ENCODE measurements around the gene LAMC2.

Gene LAMC2

DNA sequence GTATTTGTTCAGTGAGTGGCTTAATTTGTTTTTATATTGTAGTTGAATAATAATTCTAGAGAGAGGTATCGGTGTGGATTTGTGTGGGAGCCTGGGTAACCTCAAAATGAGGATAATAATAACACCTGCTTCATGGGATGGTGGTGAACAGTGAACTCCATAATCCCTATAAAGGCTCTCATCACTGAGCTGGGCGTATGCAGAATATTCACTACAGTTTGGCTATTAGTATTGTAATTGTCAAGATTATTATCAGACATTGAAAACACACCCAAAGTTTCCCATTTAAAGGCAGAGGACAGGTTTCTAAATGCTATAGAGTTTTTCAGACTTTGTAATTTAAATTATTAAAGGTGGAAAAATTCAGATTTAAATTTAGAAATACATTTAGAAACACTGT lies 7.0 kb upstream of the LAMC2 start:
- Histone ChIP-seq H3F3A (ENCODE audit: insufficient read depth, low read length) (no peaks in the 10 kb centered on the region), H3K27me3 (replicated peaks; ENCODE audit: insufficient read depth, low read length) (no peaks in the 10 kb centered on the region), H3K9me2 (replicated peaks; ENCODE audit: insufficient read depth, low read length) (no peaks in the 10 kb centered on the region), H3K9me3 (replicated peaks; ENCODE audit: insufficient read depth, low read length) (no peaks in the 10 kb centered on the region), H3K9ac (ENCODE audit: low read length) (no peak overlapping the region), H2AFZ (ENCODE audit: low read length) (no peak overlapping the region), H3K36me3 (replicated peaks; ENCODE audit: insufficient read depth, low read length) (no peaks in the 10 kb centered on the region), H3K79me2 (ENCODE audit: low read length) (no peaks in the 10 kb centered on the region), H3K4me2 (ENCODE audit: low read depth, low read length) (no peak overlapping the region), H3K4me1 (ENCODE audit: low read length) (no peaks in the 10 kb centered on the region), H3K27ac (ENCODE audit: low read length) (no peak overlapping the region), H3K4me3 (ENCODE audit: low read length) (no peak overlapping the region), H4K20me1 (ENCODE audit: insufficient read depth, low read length) (no peaks in the 10 kb centered on the region)
- DNase-seq: no peak
- TF ChIP-seq, protein P1, sequence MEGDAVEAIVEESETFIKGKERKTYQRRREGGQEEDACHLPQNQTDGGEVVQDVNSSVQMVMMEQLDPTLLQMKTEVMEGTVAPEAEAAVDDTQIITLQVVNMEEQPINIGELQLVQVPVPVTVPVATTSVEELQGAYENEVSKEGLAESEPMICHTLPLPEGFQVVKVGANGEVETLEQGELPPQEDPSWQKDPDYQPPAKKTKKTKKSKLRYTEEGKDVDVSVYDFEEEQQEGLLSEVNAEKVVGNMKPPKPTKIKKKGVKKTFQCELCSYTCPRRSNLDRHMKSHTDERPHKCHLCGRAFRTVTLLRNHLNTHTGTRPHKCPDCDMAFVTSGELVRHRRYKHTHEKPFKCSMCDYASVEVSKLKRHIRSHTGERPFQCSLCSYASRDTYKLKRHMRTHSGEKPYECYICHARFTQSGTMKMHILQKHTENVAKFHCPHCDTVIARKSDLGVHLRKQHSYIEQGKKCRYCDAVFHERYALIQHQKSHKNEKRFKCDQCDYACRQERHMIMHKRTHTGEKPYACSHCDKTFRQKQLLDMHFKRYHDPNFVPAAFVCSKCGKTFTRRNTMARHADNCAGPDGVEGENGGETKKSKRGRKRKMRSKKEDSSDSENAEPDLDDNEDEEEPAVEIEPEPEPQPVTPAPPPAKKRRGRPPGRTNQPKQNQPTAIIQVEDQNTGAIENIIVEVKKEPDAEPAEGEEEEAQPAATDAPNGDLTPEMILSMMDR (IDR thresholded peaks at IDR 0.05; ENCODE audit: low read length): no peak
- TF ChIP-seq EZH2phosphoT487 (IDR thresholded peaks at IDR 0.05; ENCODE audit: low read length): no peak
- no peak for TF ChIP-seq EZH2 (optimal IDR thresholded peaks at IDR 0.05; ENCODE audit: low read depth, low read length)

DNA sequence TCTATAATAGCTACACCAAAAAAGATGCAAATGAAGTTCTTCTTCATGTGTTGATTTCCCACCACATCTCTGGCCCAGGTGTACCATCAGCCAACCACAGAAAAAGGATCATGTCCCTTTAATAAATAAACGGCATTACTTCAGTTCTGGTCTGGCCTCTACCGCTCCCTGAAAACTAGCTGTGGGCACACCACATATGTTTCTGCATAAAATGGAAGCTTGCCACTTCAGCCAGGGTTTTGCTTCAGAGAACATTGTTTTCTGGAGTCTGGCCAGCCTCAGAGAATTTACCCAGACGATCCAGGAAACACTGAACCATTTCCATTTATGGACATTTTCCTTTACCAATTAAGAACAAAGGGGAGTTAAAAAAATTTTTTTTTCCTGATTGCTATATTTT lies 5.8 kb upstream of the LAMC2 start:
- Histone ChIP-seq H3K79me2 (ENCODE audit: low read length) (no peaks in the 10 kb centered on the region), H3K9ac (ENCODE audit: low read length) (no peak overlapping the region), H3K9me3 (replicated peaks; ENCODE audit: insufficient read depth, low read length) (no peaks in the 10 kb centered on the region), H3K36me3 (replicated peaks; ENCODE audit: insufficient read depth, low read length) (no peaks in the 10 kb centered on the region), H3K4me1 (ENCODE audit: low read length) (no peaks in the 10 kb centered on the region), H3K27me3 (replicated peaks; ENCODE audit: insufficient read depth, low read length) (no peaks in the 10 kb centered on the region), H3K27ac (ENCODE audit: low read length) (no peak overlapping the region), H3K4me2 (ENCODE audit: low read depth, low read length) (no peak overlapping the region), H4K20me1 (ENCODE audit: insufficient read depth, low read length) (no peaks in the 10 kb centered on the region), H3F3A (ENCODE audit: insufficient read depth, low read length) (no peaks in the 10 kb centered on the region), H3K9me2 (replicated peaks; ENCODE audit: insufficient read depth, low read length) (no peaks in the 10 kb centered on the region), H2AFZ (ENCODE audit: low read length) (no peak overlapping the region), H3K4me3 (ENCODE audit: low read length) (no peak overlapping the region)
- no peak for DNase-seq
- no peak for TF ChIP-seq EZH2 (optimal IDR thresholded peaks at IDR 0.05; ENCODE audit: low read depth, low read length)
- TF ChIP-seq, protein P1 (IDR thresholded peaks at IDR 0.05; ENCODE audit: low read length): no peak
- TF ChIP-seq EZH2phosphoT487 (IDR thresholded peaks at IDR 0.05; ENCODE audit: low read length): no peak

DNA sequence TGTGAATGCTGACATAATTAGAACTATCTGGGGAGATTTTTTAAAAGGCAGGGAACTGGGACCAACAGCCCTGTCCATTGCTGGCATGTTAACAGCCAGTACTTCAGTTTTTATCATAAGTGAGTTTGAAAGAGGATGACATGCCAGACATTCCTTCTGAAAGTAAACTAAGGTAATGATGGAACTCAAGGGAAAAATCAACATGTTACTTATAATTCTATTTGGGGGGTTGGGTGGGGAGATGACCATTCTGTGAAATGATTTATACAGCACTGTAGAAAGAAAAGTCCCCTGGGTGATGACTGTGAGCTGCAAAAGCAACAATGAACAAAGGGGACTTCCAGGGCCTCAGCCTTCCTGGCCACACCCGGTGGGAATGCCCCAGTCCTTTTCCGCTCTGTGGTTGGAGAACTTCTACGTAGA lies 5.4 kb upstream of the LAMC2 start:
- Histone ChIP-seq H4K20me1 (ENCODE audit: insufficient read depth, low read length) (no peaks in the 10 kb centered on the region), H3K9me3 (replicated peaks; ENCODE audit: insufficient read depth, low read length) (no peaks in the 10 kb centered on the region), H3F3A (ENCODE audit: insufficient read depth, low read length) (no peaks in the 10 kb centered on the region), H3K79me2 (ENCODE audit: low read length) (no peaks in the 10 kb centered on the region), H3K9me2 (replicated peaks; ENCODE audit: insufficient read depth, low read length) (no peaks in the 10 kb centered on the region), H2AFZ (ENCODE audit: low read length) (no peak overlapping the region), H3K9ac (ENCODE audit: low read length) (no peak overlapping the region), H3K27ac (ENCODE audit: low read length) (no peak overlapping the region), H3K4me3 (ENCODE audit: low read length) (no peak overlapping the region), H3K36me3 (replicated peaks; ENCODE audit: insufficient read depth, low read length) (no peaks in the 10 kb centered on the region), H3K4me1 (ENCODE audit: low read length) (no peaks in the 10 kb centered on the region), H3K4me2 (ENCODE audit: low read depth, low read length) (no peak overlapping the region), H3K27me3 (replicated peaks; ENCODE audit: insufficient read depth, low read length) (no peaks in the 10 kb centered on the region)
- TF ChIP-seq, protein P1 (IDR thresholded peaks at IDR 0.05; ENCODE audit: low read length): no peak
- TF ChIP-seq EZH2phosphoT487 (IDR thresholded peaks at IDR 0.05; ENCODE audit: low read length) (no peak), EZH2 (optimal IDR thresholded peaks at IDR 0.05; ENCODE audit: low read depth, low read length) (no peak)
- no peak for DNase-seq

Measured in MM.1S (cell line).